B cell (primary cell): Measurements from ENCODE around the gene TANK. TPM values are rescaled to one million over a fixed set of nuclear protein-coding genes. Genes with fewer than 3 reads are reported as not detected.

ENCODE experiments used
- ATAC-seq: fragments of 200-7000 bp; cut with Tn5 transposase; one replicate; pipeline ENCODE4 v1.10.0; 2021; ENCODE audit warnings: low read depth, mild to moderate bottlenecking, moderate number of reproducible peaks, moderate library complexity
- CTCF ChIA-PET: fragments of 350-600 bp; sonication (Branson Sonifier 250); formaldehyde crosslinking; loops from one replicate; lab custom pipeline; 2021; ENCODE audit warnings: antibody characterized with exemption, inconsistent platforms; lab: Charles Lee
- POLR2A ChIA-PET: fragments of 350-600 bp; sonication (Branson Sonifier 250); formaldehyde crosslinking; loops from one replicate; lab custom pipeline; 2021; ENCODE audit warnings: antibody characterized with exemption; lab: Charles Lee
- DNase-seq: peaks from one replicate; pipeline ENCODE4 v3.0.0; 2013
- H2AFZ ChIP-seq: 2 replicates; pipeline ENCODE4 v1.6.1; 2012; ENCODE audit warnings: mild to moderate bottlenecking, low read depth, low read length; ENCODE audit not compliant: insufficient read depth, poor library complexity, severe bottlenecking
- H3K27ac ChIP-seq, 2 donors: 1 replicate in 1 of 2; 2 replicates in 1 of 2; pipeline ENCODE4 v1.5.1; 2012 to 2013; ENCODE audit warnings: low read length in 2 of 2, mild to moderate bottlenecking in 2 of 2, moderate library complexity in 1 of 2
- H3K27me3 ChIP-seq, 4 experiments: fragments of 200-600 bp in 1 of 4; sonication (generic) in 1 of 4; replicated peaks in 1 of 4; 1 replicate in 2 of 4; 2 replicates in 2 of 4; pipeline versions ENCODE4 v1.6.1 to v1.7.0; 2013 to 2016; ENCODE audit warnings: low read length in 3 of 4, mild to moderate bottlenecking in 2 of 4, mixed read lengths in 1 of 4, moderate library complexity in 1 of 4; ENCODE audit not compliant: insufficient read depth in 4 of 4, control insufficient read depth in 3 of 4; ENCODE audit errors: control extremely low read depth in 1 of 4
- H3K36me3 ChIP-seq, 2 experiments: replicated peaks in 1 of 2; 1 replicate in 1 of 2; 2 replicates in 1 of 2; pipeline versions ENCODE4 v1.6.1 to v1.7.1; 2013; ENCODE audit warnings: low read length in 1 of 2; ENCODE audit not compliant: insufficient read depth in 2 of 2, control insufficient read depth in 1 of 2; ENCODE audit errors: control extremely low read depth in 1 of 2, extremely low read depth in 1 of 2
- H3K4me1 ChIP-seq, 2 donors: fragments of 200-600 bp in 1 of 2; sonication (generic) in 1 of 2; 1 replicate in 1 of 2; 2 replicates in 1 of 2; pipeline versions ENCODE4 v1.5.1 to v1.6.1; 2013 to 2017; ENCODE audit warnings: low read length in 2 of 2; ENCODE audit not compliant: control insufficient read depth in 2 of 2, insufficient read depth in 2 of 2
- H3K4me2 ChIP-seq: replicated peaks from 2 replicates; pipeline ENCODE3; 2012; ENCODE audit warnings: mild to moderate bottlenecking, low read depth, low read length; ENCODE audit not compliant: poor library complexity, severe bottlenecking
- H3K4me3 ChIP-seq, 5 experiments: fragments of 200-600 bp in 1 of 5; sonication (generic) in 1 of 5; 1 replicate in 3 of 5; 2 replicates in 2 of 5; pipeline versions ENCODE4 v1.5.1 to v1.7.0; 2011 to 2016; ENCODE audit warnings: low read length in 4 of 5, mild to moderate bottlenecking in 4 of 5, low read depth in 2 of 5, control low read depth in 1 of 5, moderate library complexity in 1 of 5; ENCODE audit not compliant: insufficient read depth in 1 of 5; ENCODE audit errors: control extremely low read depth in 1 of 5, extremely low read depth in 1 of 5
- H3K79me2 ChIP-seq: fragments of 200-600 bp; sonication (generic); one replicate; pipeline ENCODE4 v1.6.0; 2016; ENCODE audit warnings: low read length; ENCODE audit not compliant: control insufficient read depth, insufficient read depth
- H3K9ac ChIP-seq: fragments of 200-600 bp; sonication (generic); 2 replicates; pipeline ENCODE4 v1.6.1; 2017; ENCODE audit warnings: mild to moderate bottlenecking, low read length, moderate library complexity
- H3K9me3 ChIP-seq, 3 donors: one replicate each; pipeline versions ENCODE4 v1.6.1 to v1.7.1; 2013; ENCODE audit warnings: low read length in 2 of 3; ENCODE audit not compliant: control insufficient read depth in 2 of 3, insufficient read depth in 1 of 3; ENCODE audit errors: control extremely low read depth in 1 of 3
- H4K20me1 ChIP-seq: 2 replicates; pipeline ENCODE4 v1.6.0; 2012; ENCODE audit warnings: mild to moderate bottlenecking, low read length; ENCODE audit not compliant: insufficient read depth, control insufficient read depth, poor library complexity, severe bottlenecking
- H3K27ac Mint-ChIP-seq: one replicate; pipeline ENCODE4 v1.8.0; 2021; ENCODE audit warnings: mixed read lengths
- H3K27me3 Mint-ChIP-seq: one replicate; pipeline ENCODE4 v1.8.0; 2021; ENCODE audit warnings: mixed read lengths
- H3K4me1 Mint-ChIP-seq: one replicate; pipeline ENCODE4 v1.8.0; 2021; ENCODE audit warnings: mixed read lengths
- H3K4me3 Mint-ChIP-seq: one replicate; pipeline ENCODE4 v1.8.0; 2021; ENCODE audit warnings: mixed read lengths
- H3K9me3 Mint-ChIP-seq: one replicate; pipeline ENCODE4 v1.8.0; 2022; ENCODE audit warnings: mixed read lengths; ENCODE audit not compliant: insufficient read depth
- CTCF ChIP-seq: fragments of 200-600 bp; IDR thresholded peaks from one replicate; pipeline ENCODE4 v1.8.0; 2022; ENCODE audit warnings: antibody characterized with exemption, mild to moderate bottlenecking
- EZH2 ChIP-seq: IDR thresholded peaks from 2 replicates; pipeline ENCODE4 v1.6.1; 2012; ENCODE audit warnings: borderline replicate concordance, low read depth, mild to moderate bottlenecking, moderate library complexity, low read length; ENCODE audit not compliant: insufficient read depth, poor library complexity, severe bottlenecking
- WGBS: methylation state at CpG from one replicate; pipeline ENCODE4 v1.1.5; 2013; ENCODE audit warnings: missing lambda C conversion rate; ENCODE audit not compliant: insufficient coverage; 5-methylcytosine and 5-hydroxymethylcytosine counted together
- intact Hi-C: fragments of 100-400 bp; cut with micrococcal nuclease; formaldehyde crosslinking; loops from one replicate; pipeline ENCODE4 v1.10.0; 2022
- polyA plus RNA-seq: library from polyadenylated mRNA; depleted of rRNA; stranded (reverse); fragments of >200 nt; gene quantifications from 2 replicates; pipeline ENCODE4 v1.2.3, GENCODE V29; 2012
- total RNA-seq, 2 donors: library from RNA; stranded (reverse); fragments of 120-200 nt in 1 of 2; gene quantifications; 1 replicate in 1 of 2; 2 replicates in 1 of 2; pipeline versions ENCODE4 v1.2.3 to v1.2.4, GENCODE V29; 2013 to 2022

Gene TANK
- total and polyA plus RNA-seq, 2 donors (not counting 1 experiment from before 2014, with no cell fraction given): 62.4 to 179 TPM

- Mint-ChIP-seq H3K27me3 (no peaks in the 10 kb centered on the region), H3K9me3 (no peaks in the 10 kb centered on the region), H3K4me1 (no peaks in the 10 kb centered on the region), H3K27ac (no peak overlapping the region), H3K4me3 (no peak overlapping the region)
- Histone ChIP-seq H3K9ac (no peak overlapping the region), H3K4me1 (no peaks in the 10 kb centered on the region), H3K36me3 (no peaks in the 10 kb centered on the region), H3K79me2 (no peaks in the 10 kb centered on the region), H3K9me3 (no peaks in the 10 kb centered on the region), H2AFZ (no peak overlapping the region), H3K4me3 (no peak overlapping the region), H4K20me1 (no peaks in the 10 kb centered on the region), H3K27me3 (peaks cover 0 to 3% (median 0%) of the 10 kb centered on the region in 4 experiments), H3K4me2 (no peak overlapping the region), H3K27ac (no peak overlapping the region)
- DNase-seq (no peak), ATAC-seq (no peak)
- ChIA-PET CTCF (interaction anchor here (1.3 kb wide), 2 partner anchors 15 to 43 kb away, joined by 4 to 5 read pairs; no protein-coding TSS in a partner anchor), POLR2A (no interaction called here)
- intact Hi-C loops: no loop called here
- WGBS: 96% methylated on average over 7 of the region's 11 CpGs
- no peak for TF ChIP-seq EZH2
- TF ChIP-seq CTCF: no peak
Measured at GRCh38 chr2:161265874-161266273, 105.6 kb downstream of the TANK start.

- no peak for ATAC-seq
- H3K9me3 Mint-ChIP-seq: no peaks in the 10 kb centered on the region
- WGBS: 92% methylated on average over 2 of the region's 3 CpGs
Measured at GRCh38 chr2:161269111-161269510, 108.9 kb downstream of the TANK start.

More at GRCh38 chr2:161269111-161269510, 108.9 kb downstream of the TANK start:
- H3K27me3 Mint-ChIP-seq: no peaks in the 10 kb centered on the region
- DNase-seq: no peak
- no peak overlapping the region for H3K27ac Mint-ChIP-seq
- H2AFZ ChIP-seq: no peak overlapping the region
- no peak overlapping the region for H3K27ac ChIP-seq
- H3K4me3 ChIP-seq: no peak overlapping the region
- intact Hi-C loops: no loop called here
- no peaks in the 10 kb centered on the region for H3K9me3 ChIP-seq
- H3K27me3 ChIP-seq: no peaks in the 10 kb centered on the region
- CTCF ChIA-PET: interaction anchor here (0.6 to 4.9 kb wide), 5 partner anchors 9 to 1083 kb away, joined by 3 to 55 read pairs (median 4); no protein-coding TSS in a partner anchor
- H3K4me3 Mint-ChIP-seq: no peak overlapping the region
- no peaks in the 10 kb centered on the region for H3K4me1 ChIP-seq
- H3K36me3 ChIP-seq: no peaks in the 10 kb centered on the region
- POLR2A ChIA-PET: no interaction called here
- no peaks in the 10 kb centered on the region for H4K20me1 ChIP-seq
- H3K79me2 ChIP-seq: no peaks in the 10 kb centered on the region
- TF ChIP-seq EZH2 (no peak), CTCF (no peak)
- no peaks in the 10 kb centered on the region for H3K4me1 Mint-ChIP-seq
- H3K9ac ChIP-seq: no peak overlapping the region
- no peak overlapping the region for H3K4me2 ChIP-seq
